Measurements from ENCODE around the gene NELFE. TPM values are rescaled to one million over a fixed set of nuclear protein-coding genes. Genes with fewer than 3 reads are reported as not detected.
"Not testable (repeated sequence)": the region's sequence is repeated elsewhere in the genome, so short reads cannot be mapped to it uniquely, and the experiment has no call there.

Gene NELFE
- total RNA-seq, 4 donors from 2014 or later, result 79.3 to 81.7 (median 81.1) TPM

DNA sequence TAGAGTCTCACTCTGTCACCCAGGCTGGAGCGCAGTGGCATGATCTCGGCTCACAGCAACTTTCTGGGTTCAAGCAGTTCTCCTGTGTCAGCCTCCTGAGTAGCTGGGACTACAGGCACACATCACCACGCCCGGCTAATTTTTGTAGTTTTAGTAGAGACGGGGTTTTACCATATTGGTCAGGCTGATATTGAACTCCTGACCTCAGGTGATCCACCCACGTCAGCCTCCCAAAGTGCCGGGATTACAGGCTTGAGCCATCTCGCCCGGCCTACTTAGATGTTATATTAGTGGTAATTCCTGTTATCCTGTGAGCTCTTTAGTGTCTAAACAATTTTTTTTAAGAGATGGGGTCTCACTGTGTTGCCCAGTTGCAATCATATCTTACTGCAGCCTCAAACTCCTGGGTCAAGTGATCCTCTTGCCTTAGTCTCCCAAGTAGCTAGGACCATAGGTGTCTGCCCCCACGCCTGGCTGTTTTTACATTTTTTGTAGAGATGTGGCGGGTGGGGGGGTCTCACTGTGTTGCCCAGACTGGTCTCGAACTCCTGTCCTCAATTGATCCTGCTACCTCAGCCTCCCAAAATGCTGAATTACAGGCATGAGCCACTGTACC is 19.2 kb upstream of the NELFE start:
- TF ChIP-seq, protein P1, sequence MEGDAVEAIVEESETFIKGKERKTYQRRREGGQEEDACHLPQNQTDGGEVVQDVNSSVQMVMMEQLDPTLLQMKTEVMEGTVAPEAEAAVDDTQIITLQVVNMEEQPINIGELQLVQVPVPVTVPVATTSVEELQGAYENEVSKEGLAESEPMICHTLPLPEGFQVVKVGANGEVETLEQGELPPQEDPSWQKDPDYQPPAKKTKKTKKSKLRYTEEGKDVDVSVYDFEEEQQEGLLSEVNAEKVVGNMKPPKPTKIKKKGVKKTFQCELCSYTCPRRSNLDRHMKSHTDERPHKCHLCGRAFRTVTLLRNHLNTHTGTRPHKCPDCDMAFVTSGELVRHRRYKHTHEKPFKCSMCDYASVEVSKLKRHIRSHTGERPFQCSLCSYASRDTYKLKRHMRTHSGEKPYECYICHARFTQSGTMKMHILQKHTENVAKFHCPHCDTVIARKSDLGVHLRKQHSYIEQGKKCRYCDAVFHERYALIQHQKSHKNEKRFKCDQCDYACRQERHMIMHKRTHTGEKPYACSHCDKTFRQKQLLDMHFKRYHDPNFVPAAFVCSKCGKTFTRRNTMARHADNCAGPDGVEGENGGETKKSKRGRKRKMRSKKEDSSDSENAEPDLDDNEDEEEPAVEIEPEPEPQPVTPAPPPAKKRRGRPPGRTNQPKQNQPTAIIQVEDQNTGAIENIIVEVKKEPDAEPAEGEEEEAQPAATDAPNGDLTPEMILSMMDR (IDR thresholded peaks at IDR 0.05), result no peak
- TF ChIP-seq POLR2A (IDR thresholded peaks at IDR 0.05; ENCODE audit: low read depth) (no peak), POLR2AphosphoS5 (IDR thresholded peaks at IDR 0.05) (no peak), EP300 (IDR thresholded peaks at IDR 0.05) (no peak)
- WGBS, result 94% methylated on average over 12 of the region's 12 CpGs
- H3K27me3 ChIP-seq, result no peaks in the 10 kb centered on the region
- intact Hi-C loops (cut with DNase I), result no loop called here
- no peak overlapping the region for H3K4me3 ChIP-seq
- H3K27ac ChIP-seq (replicated peaks in 1 of 4), result peak overlapping the region in 1 of 4 donors; percentile 33
- DNase-seq (ENCODE audit: extremely low spot score), result no peak
- no peaks in the 10 kb centered on the region for H3K9me3 ChIP-seq
- peaks cover 5 to 31% (median 9%) of the 10 kb centered on the region in 4 donors for H3K4me1 ChIP-seq
- H3K36me3 ChIP-seq, result peaks cover 0 to 27% (median 20%) of the 10 kb centered on the region in 4 donors

DNA sequence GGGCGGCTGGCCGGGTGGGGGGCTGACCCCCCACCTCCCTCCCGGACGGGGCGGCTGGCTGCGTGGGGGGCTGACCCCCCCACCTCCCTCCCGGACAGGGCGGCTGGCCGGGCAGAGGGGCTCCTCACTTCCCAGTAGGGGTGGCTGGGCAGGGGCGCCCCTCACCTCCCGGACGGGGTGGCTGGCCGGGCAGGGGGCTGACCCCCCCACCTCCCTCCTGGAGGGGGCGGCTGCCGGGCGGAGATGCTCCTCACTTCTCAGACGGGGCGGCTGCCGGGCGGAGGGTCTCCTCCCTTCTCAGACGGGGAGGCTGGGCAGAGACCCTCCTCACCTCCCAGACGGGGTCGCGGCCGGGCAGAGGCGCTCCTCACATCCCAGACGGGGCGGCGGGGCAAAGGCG is 17.3 kb upstream of the NELFE start:
- H3K4me3 ChIP-seq; H3K9me3 ChIP-seq; H3K27me3 ChIP-seq; DNase-seq (ENCODE audit: extremely low spot score); intact Hi-C loops (cut with DNase I); H3K27ac ChIP-seq (replicated peaks in 1 of 4): not testable (repeated sequence)
- WGBS, result no CpG with 5 or more reads among the region's 30 CpGs
- peaks cover 13 to 42% (median 19%) of the 10 kb centered on the region in 4 donors for H3K4me1 ChIP-seq
- H3K36me3 ChIP-seq, result peaks cover 0 to 27% (median 20%) of the 10 kb centered on the region in 4 donors

DNA sequence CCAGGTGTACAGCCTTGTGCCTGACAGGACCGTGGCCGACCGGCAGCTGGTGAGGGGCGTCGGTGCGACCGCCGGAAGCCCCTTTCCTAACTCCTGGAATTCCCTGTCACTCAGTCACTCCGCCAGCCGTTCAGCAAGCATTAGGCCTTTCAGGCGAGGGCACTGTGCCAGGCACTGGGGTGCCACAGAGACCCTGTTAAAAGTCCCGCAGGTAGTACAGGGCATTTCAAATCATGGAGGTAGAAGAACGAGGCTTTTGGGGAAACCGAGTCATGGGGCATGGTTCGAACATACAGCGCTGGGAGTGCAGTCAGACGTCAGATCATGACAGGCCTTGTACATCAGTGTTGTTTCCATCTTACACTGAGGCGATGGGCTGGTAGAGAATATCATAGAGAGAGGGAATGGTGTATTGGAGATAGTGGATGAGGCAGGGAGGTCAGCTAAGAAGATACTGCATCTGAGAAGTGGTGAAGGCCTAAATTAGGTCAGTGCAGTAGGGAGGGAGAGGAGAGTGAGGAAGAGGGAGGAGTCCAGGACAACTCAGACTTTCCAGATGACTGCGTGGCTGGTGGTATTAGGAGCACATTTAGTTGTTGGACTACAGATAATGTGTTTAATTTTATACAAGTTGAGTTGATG is 14.1 kb upstream of the NELFE start:
- peaks cover 7 to 39% (median 34%) of the 10 kb centered on the region in 4 donors for H3K36me3 ChIP-seq
- TF ChIP-seq, protein P1 (IDR thresholded peaks at IDR 0.05), result no peak
- no peak for TF ChIP-seq POLR2A (IDR thresholded peaks at IDR 0.05; ENCODE audit: low read depth)
- TF ChIP-seq POLR2AphosphoS5 (IDR thresholded peaks at IDR 0.05), result no peak
- no peak for TF ChIP-seq EP300 (IDR thresholded peaks at IDR 0.05)
- H3K27ac ChIP-seq (replicated peaks in 1 of 4), result peak overlapping the region; percentile 92 to 97 (median 95)
- intact Hi-C loops (cut with DNase I), result no loop called here
- H3K9me3 ChIP-seq, result no peaks in the 10 kb centered on the region
- WGBS, result 9% methylated on average over 14 of the region's 19 CpGs
- peaks cover 21 to 48% (median 34%) of the 10 kb centered on the region in 4 donors for H3K4me1 ChIP-seq
- no peaks in the 10 kb centered on the region for H3K27me3 ChIP-seq
- H3K4me3 ChIP-seq, result peak overlapping the region; percentile 58 to 88 (median 78)
- DNase-seq (ENCODE audit: extremely low spot score), result no peak

DNA sequence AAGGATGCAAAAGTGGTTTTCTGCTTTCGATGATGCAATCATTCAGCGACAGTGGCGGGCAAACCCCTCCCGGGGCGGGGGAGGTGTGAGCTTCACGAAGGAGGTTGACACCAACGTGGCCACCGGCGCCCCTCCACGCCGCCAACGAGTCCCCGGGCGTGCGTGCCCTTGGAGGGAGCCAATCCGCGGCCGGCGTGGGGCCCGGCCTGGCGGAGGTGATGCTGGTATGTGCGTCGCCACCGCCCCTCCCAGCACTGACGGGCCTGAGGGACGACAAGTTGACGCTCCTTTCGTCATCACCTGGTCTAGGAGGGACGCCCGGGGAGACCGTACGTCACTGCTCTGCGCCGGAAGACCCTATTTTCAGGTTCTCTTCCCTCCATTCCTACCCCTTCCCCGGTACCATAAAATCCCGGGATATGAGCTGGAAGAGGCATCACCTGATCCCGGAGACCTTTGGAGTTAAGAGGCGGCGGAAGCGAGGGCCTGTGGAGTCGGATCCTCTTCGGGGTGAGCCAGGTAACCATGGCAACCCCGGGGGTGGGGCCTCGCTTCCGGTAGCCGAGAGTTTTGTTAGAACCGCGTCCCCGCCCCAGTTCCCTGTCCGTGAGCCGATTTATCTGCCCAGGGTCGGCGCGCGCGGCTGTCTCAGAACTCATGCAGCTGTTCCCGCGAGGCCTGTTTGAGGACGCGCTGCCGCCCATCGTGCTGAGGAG is 13.4 kb upstream of the NELFE start, which contains the start of gene DXO:
TSS of gene DXO (minus strand) at position 146 of the 716 bp plus-strand sequence. CDS start 463 bp downstream, outside the sequence.
- WGBS, result no CpG with 5 or more reads among the region's 62 CpGs
- TF ChIP-seq, protein P1 (IDR thresholded peaks at IDR 0.05), result no peak
- TF ChIP-seq POLR2A (IDR thresholded peaks at IDR 0.05; ENCODE audit: low read depth), result peak; percentile 34
- TF ChIP-seq EP300 (IDR thresholded peaks at IDR 0.05), result no peak
- TF ChIP-seq POLR2AphosphoS5 (IDR thresholded peaks at IDR 0.05), result peak; percentile 88 to 96
- intact Hi-C loops (cut with DNase I), result no loop called here

More for the DNA sequence above, 13.4 kb upstream of the NELFE start, which contains the start of gene DXO:
- Histone ChIP-seq H3K4me3 (peak within 1 kb of the TSS; percentile 58 to 88 (median 78)), H3K4me1 (peaks cover 21 to 48% (median 34%) of the 10 kb centered on the region in 4 donors), H3K9me3 (no peaks in the 10 kb centered on the region), H3K36me3 (peaks cover 7 to 46% (median 41%) of the 10 kb centered on the region in 4 donors), H3K27ac (replicated peaks in 1 of 4) (peak within 1 kb of the TSS; percentile 92 to 97 (median 95)), H3K27me3 (no peaks in the 10 kb centered on the region)
- DNase-seq (ENCODE audit: extremely low spot score), result peak; percentile 99

Data from esophagus muscularis mucosa (tissue), 4 donors.